A673 (cell line): ENCODE results near the gene ERP27.

Experiments used
- EZH2 ChIP-seq: fragments of 200-600 bp; sonication (generic); IDR thresholded peaks from 2 replicates; pipeline ENCODE4 v1.6.1; 2017; ENCODE audit warnings: borderline replicate concordance, low read depth, mild to moderate bottlenecking, mixed read lengths, antibody characterized with exemption, low read length; ENCODE audit not compliant: poor library complexity, severe bottlenecking
- TF ChIP-seq, protein P1 (sequence below): fragments of 300-800, 200-600 bp; sonication (generic); conservative IDR thresholded peaks from 2 replicates; pipeline ENCODE4 v1.5.1; 2017; ENCODE audit warnings: low read depth, mild to moderate bottlenecking, antibody characterized with exemption, low read length, moderate library complexity, mixed read lengths

DNA sequence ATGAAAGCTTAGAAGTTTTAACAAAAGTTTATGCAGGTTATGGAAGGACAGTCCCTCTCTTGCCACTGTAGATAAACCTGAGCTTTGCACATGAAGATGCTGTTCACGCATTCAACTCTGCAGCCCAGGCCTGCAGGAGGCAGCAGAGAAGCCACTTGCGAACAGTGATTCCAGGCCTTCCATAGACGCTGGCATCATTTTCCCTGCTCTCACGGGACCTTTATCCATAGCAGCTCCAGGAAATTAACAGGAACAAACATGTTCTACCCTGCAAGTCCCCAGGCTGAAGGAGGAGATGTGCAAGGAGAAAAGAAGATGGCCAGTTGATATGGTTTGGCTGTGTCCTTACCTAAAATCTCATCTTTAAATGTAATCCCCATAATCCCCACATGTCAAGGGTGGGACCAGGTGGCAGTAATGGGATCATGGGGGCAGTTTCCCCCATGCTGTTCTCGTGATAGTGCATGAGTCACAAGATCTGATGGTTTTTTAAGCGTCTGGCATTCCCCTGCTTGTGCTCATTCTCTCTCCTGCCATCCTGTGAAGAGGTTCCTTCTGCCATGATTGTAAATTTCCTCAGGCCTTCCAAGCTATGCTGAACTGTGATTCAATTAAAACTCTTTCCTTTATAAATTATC, 2.0 kb downstream of the ERP27 start:
- TF ChIP-seq, protein P1, sequence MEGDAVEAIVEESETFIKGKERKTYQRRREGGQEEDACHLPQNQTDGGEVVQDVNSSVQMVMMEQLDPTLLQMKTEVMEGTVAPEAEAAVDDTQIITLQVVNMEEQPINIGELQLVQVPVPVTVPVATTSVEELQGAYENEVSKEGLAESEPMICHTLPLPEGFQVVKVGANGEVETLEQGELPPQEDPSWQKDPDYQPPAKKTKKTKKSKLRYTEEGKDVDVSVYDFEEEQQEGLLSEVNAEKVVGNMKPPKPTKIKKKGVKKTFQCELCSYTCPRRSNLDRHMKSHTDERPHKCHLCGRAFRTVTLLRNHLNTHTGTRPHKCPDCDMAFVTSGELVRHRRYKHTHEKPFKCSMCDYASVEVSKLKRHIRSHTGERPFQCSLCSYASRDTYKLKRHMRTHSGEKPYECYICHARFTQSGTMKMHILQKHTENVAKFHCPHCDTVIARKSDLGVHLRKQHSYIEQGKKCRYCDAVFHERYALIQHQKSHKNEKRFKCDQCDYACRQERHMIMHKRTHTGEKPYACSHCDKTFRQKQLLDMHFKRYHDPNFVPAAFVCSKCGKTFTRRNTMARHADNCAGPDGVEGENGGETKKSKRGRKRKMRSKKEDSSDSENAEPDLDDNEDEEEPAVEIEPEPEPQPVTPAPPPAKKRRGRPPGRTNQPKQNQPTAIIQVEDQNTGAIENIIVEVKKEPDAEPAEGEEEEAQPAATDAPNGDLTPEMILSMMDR, result peak; percentile 54
- no peak for TF ChIP-seq EZH2
